Activated T-cell treated with anti-CD3 and anti-CD28 coated beads for 1 hour (primary cell): Measurements from ENCODE around the gene CHD1.
"Not testable (repeated sequence)": the region's sequence is repeated elsewhere in the genome, so short reads cannot be mapped to it uniquely, and the experiment has no call there.

Experiments used
- DNase-seq: peaks from one replicate; pipeline ENCODE4 v3.0.0-alpha.2; 2020; ENCODE audit warnings: low read depth

CHD1 gene

DNA sequence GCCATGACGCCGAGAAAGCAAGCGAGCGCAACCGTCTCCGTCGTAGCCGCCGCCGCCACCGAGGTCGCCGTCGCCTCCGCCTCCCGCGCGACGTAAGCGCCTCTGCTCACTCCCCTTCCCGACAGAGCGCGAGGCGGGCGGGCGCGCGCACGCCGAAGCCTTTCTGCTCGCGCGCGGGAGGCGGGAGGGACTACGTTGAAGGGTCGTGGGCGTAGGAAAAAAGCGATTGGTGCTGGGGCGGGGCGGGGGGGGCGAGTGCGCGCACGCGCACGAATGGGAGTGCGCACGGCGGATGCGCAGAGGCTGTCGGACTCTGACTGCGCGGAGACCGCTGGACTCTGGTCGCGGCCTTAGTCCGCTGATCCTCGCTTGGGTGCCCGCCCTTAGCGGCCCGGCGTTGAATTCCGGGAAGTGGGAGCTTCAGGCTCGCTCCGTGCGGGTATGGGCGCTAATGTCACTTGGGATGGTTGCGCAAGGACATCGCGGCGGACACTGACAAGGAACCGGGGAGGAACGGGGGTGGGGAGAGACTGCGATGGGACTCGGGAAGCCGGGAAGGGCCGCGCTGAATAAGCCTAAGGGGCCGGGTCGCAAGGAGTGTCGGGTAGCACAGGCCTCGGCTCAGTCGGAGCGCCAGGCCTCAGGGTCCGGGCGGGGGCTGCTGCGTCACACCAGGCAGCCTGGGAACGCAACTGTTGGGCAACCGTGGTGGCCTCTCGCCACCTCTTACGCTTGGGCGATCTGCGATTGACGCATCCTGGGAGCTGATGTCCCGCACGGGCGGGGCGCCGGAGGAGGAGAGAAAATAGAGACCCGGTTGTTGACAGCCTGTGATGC, at the start of gene CHD1:
Gene CHD1, minus strand, starts transcription at position 135 of the 837 bp plus-strand sequence. CDS start 2,621 bp downstream, outside the sequence.
- DNase-seq: peak; percentile 90

GRCh38 chr5:98978528-98978927, 49.7 kb upstream of the CHD1 start:
- no peak for DNase-seq

DNA sequence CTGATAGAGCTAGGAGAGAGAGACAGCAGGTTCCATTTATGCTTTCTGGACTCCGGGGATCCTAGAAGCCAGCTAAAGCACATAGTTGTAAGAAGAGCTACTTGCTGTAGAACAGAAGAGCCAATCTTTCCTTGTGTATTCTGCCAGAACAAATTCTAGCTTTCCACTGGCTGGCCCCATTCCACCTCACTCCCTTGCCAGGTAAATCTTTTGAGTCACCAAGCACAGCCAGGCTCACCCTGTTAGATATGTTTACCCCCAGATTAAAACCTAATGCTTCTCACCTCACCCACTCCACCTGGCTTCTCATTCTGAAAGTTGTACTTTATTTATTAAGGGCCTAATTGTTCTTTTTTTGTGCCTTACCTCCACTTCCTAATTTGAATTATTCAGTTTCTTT, 48.9 kb upstream of the CHD1 start:
- DNase-seq: no peak

GRCh38 chr5:98975682-98976407, 47.0 kb upstream of the CHD1 start:
- DNase-seq: no peak

- DNase-seq: no peak
These were observed 46.4 kb upstream of the CHD1 start for GRCh38 chr5:98975223-98975622.

GRCh38 chr5:98969400-98969799, 40.6 kb upstream of the CHD1 start:
- DNase-seq: no peak

GRCh38 chr5:98968056-98968564, 39.3 kb upstream of the CHD1 start:
- no peak for DNase-seq

- DNase-seq: no peak
These were observed 36.4 kb upstream of the CHD1 start for GRCh38 chr5:98965226-98965625.

DNA sequence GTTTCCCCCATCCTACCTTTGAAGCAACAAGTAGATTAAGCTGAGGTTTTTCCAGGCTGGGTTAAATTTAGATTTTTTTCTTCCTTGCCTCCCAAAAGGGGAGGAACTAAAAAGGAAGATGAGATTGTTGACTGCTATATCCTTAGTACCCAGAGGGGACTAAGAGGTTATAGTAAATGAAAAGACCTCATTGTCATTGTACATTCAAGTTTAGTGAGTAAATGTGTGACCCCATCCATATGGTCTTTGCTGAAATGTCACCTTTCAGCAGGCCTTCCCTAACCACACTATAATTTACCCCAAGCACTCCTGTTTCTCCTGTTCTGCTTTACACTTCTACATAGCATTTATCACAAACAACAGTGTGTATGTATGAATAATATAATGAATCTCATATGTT, 35.8 kb upstream of the CHD1 start:
- DNase-seq: no peak

GRCh38 chr5:98963019-98963418, 34.2 kb upstream of the CHD1 start:
- DNase-seq: no peak

GRCh38 chr5:98962587-98962986, 33.8 kb upstream of the CHD1 start:
- DNase-seq: no peak

GRCh38 chr5:98961665-98962344, 33.0 kb upstream of the CHD1 start:
- no peak for DNase-seq

DNA sequence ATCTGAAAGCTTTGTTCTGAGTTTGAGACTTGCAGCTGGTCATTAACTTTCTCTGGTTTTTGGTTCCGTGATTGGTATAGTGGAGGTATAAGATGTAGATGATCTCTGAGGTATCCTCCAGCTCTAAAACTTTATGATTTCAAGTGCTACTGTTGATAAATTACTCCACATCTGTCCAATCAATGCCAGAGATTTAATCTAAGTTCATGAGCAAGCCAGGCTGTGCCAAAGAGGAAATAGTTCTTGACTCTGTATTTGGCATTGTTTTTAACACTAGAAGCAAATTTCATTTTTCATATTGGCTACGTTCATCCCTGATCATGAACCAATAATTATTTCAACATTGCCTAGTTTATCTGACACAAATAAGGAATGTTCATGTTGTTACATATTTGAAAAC, 28.5 kb upstream of the CHD1 start:
- no peak for DNase-seq

DNA sequence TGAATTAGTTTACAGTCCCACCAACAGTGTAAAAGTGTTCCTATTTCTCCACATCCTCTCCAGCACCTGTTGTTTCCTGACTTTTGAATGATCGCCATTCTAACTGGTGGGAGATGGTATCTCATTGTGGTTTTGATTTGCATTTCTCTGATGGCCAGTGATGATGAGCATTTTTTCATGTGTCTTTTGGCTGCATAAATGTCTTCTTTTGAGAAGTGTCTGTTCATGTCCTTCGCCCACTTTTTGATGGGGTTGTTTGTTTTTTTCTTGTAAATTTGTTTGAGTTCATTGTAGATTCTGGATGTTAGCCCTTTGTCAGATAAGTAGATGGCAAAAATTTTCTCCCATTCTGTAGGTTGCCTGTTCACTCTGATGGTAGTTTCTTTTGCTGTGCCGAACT, 27.1 kb upstream of the CHD1 start:
- not testable (repeated sequence) for DNase-seq

- not testable (repeated sequence) for DNase-seq
These were observed 26.7 kb upstream of the CHD1 start for GRCh38 chr5:98955471-98955870.

GRCh38 chr5:98954392-98955028, 25.7 kb upstream of the CHD1 start:
- no peak for DNase-seq

DNA sequence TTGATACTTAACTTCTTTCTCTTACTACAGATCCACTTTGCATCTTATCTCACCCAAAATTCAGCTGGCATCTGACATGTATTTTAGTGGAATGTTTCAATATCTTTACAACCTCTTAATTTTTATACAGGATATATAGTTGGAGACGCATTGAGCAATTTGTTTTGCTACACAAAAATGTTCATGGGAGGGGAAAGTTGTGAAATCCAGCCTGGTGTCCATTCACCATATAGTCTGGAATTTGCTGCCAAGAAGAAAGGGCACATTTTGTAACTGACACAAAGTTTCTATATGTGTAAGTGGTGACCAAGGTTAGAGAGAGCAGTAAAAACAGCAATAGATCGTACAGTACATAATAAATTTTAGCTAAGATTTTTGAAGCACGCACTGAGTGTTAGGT, 14.0 kb upstream of the CHD1 start:
- no peak for DNase-seq

DNA sequence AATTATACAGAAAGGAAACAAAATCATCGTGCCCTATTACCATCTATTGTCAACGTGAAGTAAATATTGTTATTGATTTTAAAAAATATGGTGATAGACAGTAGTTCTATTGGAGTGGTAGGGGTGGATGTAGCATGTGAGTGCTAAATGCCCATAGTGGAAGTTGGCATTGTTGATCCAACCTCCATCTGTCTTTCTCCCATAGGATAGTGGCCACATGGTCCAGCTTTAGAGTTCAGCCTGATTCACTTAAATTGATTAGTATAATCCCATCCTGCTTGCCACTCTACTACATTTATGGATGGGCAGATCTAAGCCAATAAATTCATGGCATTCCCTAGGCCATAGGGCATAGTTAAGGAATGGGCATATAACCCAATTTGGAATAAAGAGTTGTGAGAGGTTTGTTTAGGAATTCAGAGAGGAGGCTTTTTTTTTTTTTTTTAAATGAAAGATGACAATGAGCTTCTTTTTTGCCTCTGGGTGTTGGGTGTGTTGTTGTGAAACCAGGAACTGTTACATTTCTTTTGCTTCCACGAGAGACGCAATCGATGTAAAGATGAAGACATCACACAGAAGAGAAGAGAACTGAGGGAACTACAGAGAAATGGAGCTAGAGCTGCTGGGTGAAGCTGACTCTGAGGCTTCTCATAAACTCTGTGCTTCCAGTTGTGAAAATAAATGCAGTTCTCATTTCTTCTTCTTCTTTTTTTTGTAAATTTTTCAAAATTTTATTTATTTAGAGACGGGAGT, 12.5 kb upstream of the CHD1 start:
- DNase-seq: no peak

DNA sequence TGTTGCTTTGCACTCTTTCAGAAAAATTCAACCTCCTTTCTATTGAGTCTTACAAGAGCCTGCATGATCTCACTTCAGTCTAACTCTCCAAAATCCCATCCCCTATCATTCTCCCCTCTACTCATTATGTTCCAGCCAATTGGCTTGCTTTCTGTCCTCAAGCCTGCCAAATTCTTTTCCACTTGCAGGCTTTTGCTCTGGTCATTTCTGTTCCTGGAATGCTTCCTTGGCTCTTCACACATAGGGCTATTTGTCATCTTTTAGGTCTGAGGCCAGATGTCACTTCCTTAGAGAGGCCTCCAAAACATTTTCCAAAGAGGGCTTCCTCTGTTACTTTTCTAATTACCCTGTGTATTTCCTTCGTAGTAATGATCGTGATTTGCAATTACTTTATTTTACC, 11.8 kb upstream of the CHD1 start:
- DNase-seq: no peak

DNA sequence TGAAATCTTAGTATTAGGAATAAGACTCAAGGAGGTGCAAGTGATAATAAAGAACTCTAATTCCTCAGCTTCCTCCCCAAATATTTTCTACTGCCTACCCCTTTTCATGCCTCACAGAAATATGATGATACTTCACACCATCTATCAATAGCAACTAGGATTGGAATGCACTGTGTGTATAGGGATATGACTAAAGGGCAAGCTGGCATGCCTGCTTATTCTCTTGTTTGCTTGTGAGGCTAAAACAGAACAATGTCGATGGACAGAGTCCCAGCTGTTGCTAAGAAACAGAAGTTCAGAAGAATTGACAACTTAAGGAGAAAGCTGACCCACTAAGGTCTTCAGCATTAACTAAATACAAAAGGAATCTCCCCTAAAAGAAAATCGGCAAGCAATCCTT, 9.7 kb upstream of the CHD1 start:
- no peak for DNase-seq

- no peak for DNase-seq
These were observed 8.3 kb upstream of the CHD1 start for GRCh38 chr5:98936948-98937715.
